ENCODE data around the gene ITGB2.

ITGB2 gene

GRCh38 chr21:44900559-44901251 lies 20.0 kb downstream of the ITGB2 start:
- TF ChIP-seq CTCF (IDR thresholded peaks at IDR 0.05; ENCODE audit: insufficient read depth, missing control alignments) = no peak
- no peak for FAIRE-seq
- DNase-seq (ENCODE audit: insufficient read length, low spot score) = no peak

GRCh38 chr21:44899768-44900558 lies 20.7 kb downstream of the ITGB2 start:
- DNase-seq (ENCODE audit: insufficient read length, low spot score) = no peak

GRCh38 chr21:44898851-44899767 lies 21.6 kb downstream of the ITGB2 start:
- DNase-seq (ENCODE audit: insufficient read length, low spot score) (no peak), FAIRE-seq (no peak)
- no peak for TF ChIP-seq CTCF (IDR thresholded peaks at IDR 0.05; ENCODE audit: insufficient read depth, missing control alignments)

More at GRCh38 chr21:44899768-44900558, 20.7 kb downstream of the ITGB2 start:
- no peak for TF ChIP-seq CTCF (IDR thresholded peaks at IDR 0.05; ENCODE audit: insufficient read depth, missing control alignments)
- FAIRE-seq = no peak

- no peak for DNase-seq (ENCODE audit: insufficient read length, low spot score)
- no peak for FAIRE-seq
- no peak for TF ChIP-seq CTCF (IDR thresholded peaks at IDR 0.05; ENCODE audit: insufficient read depth, missing control alignments)
Measured at GRCh38 chr21:44898011-44898488, 22.6 kb downstream of the ITGB2 start.

- DNase-seq (ENCODE audit: insufficient read length, low spot score) (no peak), FAIRE-seq (no peak)
- no peak for TF ChIP-seq CTCF (IDR thresholded peaks at IDR 0.05; ENCODE audit: insufficient read depth, missing control alignments)
Measured at GRCh38 chr21:44897326-44898010, 23.2 kb downstream of the ITGB2 start.

GRCh38 chr21:44896561-44897286 lies 24.0 kb downstream of the ITGB2 start:
- no peak for DNase-seq (ENCODE audit: insufficient read length, low spot score)
- no peak for TF ChIP-seq CTCF (IDR thresholded peaks at IDR 0.05; ENCODE audit: insufficient read depth, missing control alignments)
- FAIRE-seq = no peak
